ENCODE results near the gene MYH10. TPM values are rescaled to one million over a fixed set of nuclear protein-coding genes. Genes with fewer than 3 reads are reported as not detected.

Gene MYH10
- total RNA-seq, 2 donors from 2014 or later = 48.6 to 56.6 TPM

- H3K4me1 ChIP-seq (replicated peaks) = peaks cover 5% of the 10 kb centered on the region
- no peak overlapping the region for H3K27ac ChIP-seq
- DNase-seq (ENCODE audit: low spot score) = no peak
- no peak overlapping the region for H3K4me3 ChIP-seq
- TF ChIP-seq POLR2A (IDR thresholded peaks at IDR 0.05) (no peak), POLR2AphosphoS5 (IDR thresholded peaks at IDR 0.05) (no peak), CTCF (IDR thresholded peaks at IDR 0.05) (no peak)
- no peaks in the 10 kb centered on the region for H3K27me3 ChIP-seq (replicated peaks; ENCODE audit: insufficient read depth)
- H3K36me3 ChIP-seq = peaks cover 4 to 11% of the 10 kb centered on the region in 2 donors
- no peaks in the 10 kb centered on the region for H3K9me3 ChIP-seq
- WGBS = 92% methylated on average over 8 of the region's 8 CpGs
- intact Hi-C loops (cut with DNase I) = no loop called here
These were observed 157.9 kb downstream of the MYH10 start for GRCh38 chr17:8472663-8473062.

- Histone ChIP-seq H3K27me3 (replicated peaks; ENCODE audit: insufficient read depth) (no peaks in the 10 kb centered on the region), H3K9me3 (no peaks in the 10 kb centered on the region), H3K4me3 (no peak overlapping the region), H3K36me3 (peaks cover 0 to 11% of the 10 kb centered on the region in 2 donors), H3K27ac (peak overlapping the region; percentile 24 to 52), H3K4me1 (replicated peaks) (peaks cover 8% of the 10 kb centered on the region)
- TF ChIP-seq POLR2A (IDR thresholded peaks at IDR 0.05) = no peak
- peak; percentile 61 for TF ChIP-seq POLR2AphosphoS5 (IDR thresholded peaks at IDR 0.05)
- WGBS = 14% methylated on average over 17 of the region's 20 CpGs
- intact Hi-C loops (cut with DNase I) = no loop called here
- DNase-seq (ENCODE audit: low spot score) = peak; percentile 79
These were observed 160.0 kb downstream of the MYH10 start for GRCh38 chr17:8470447-8471047.

GRCh38 chr17:8469964-8470363 is 160.6 kb downstream of the MYH10 start:
- peak overlapping the region; percentile 24 to 52 for H3K27ac ChIP-seq
- 33% methylated on average over 12 of the region's 12 CpGs for WGBS
- intact Hi-C loops (cut with DNase I) = no loop called here
- H3K4me1 ChIP-seq (replicated peaks) = peaks cover 13% of the 10 kb centered on the region
- TF ChIP-seq CTCF (IDR thresholded peaks at IDR 0.05) (no peak), POLR2AphosphoS5 (IDR thresholded peaks at IDR 0.05) (no peak), POLR2A (IDR thresholded peaks at IDR 0.05) (no peak)
- H3K4me3 ChIP-seq = no peak overlapping the region
- no peaks in the 10 kb centered on the region for H3K9me3 ChIP-seq
- peaks cover 0 to 8% of the 10 kb centered on the region in 2 donors for H3K36me3 ChIP-seq
- DNase-seq (ENCODE audit: low spot score) = no peak
- H3K27me3 ChIP-seq (replicated peaks; ENCODE audit: insufficient read depth) = no peaks in the 10 kb centered on the region

GRCh38 chr17:8468980-8469379 is 161.5 kb downstream of the MYH10 start:
- 94% methylated on average over 3 of the region's 3 CpGs for WGBS
- no peak for DNase-seq (ENCODE audit: low spot score)
- Histone ChIP-seq H3K27me3 (replicated peaks; ENCODE audit: insufficient read depth) (no peaks in the 10 kb centered on the region), H3K4me1 (replicated peaks) (peaks cover 15% of the 10 kb centered on the region), H3K36me3 (peaks cover 0 to 5% of the 10 kb centered on the region in 2 donors), H3K9me3 (no peaks in the 10 kb centered on the region), H3K4me3 (no peak overlapping the region), H3K27ac (no peak overlapping the region)
- intact Hi-C loops (cut with DNase I) = no loop called here
- TF ChIP-seq POLR2A (IDR thresholded peaks at IDR 0.05) (no peak), CTCF (IDR thresholded peaks at IDR 0.05) (no peak), POLR2AphosphoS5 (IDR thresholded peaks at IDR 0.05) (no peak)

- no peak for DNase-seq (ENCODE audit: low spot score)
- Histone ChIP-seq H3K4me1 (replicated peaks) (peaks cover 15% of the 10 kb centered on the region), H3K27me3 (replicated peaks; ENCODE audit: insufficient read depth) (no peaks in the 10 kb centered on the region), H3K27ac (no peak overlapping the region), H3K9me3 (no peaks in the 10 kb centered on the region), H3K36me3 (no peaks in the 10 kb centered on the region), H3K4me3 (no peak overlapping the region)
- whole genome bisulfite sequencing = 77% methylated on average over 9 of the region's 9 CpGs
- intact Hi-C loops (cut with DNase I) = no loop called here
- no peak for TF ChIP-seq POLR2AphosphoS5 (IDR thresholded peaks at IDR 0.05)
- TF ChIP-seq POLR2A (IDR thresholded peaks at IDR 0.05) = no peak
- TF ChIP-seq CTCF (IDR thresholded peaks at IDR 0.05) = no peak
These were observed 162.4 kb downstream of the MYH10 start for GRCh38 chr17:8468127-8468526.
